ENCODE measurements around the gene USE1.

- TF ChIP-seq SREBF2 (CRISPR knock-in tag; IDR thresholded peaks at IDR 0.05) (no peak), E2F8 (IDR thresholded peaks at IDR 0.05; ENCODE audit: low read depth, partially characterized antibody) (no peak)
Measured at GRCh38 chr19:17259934-17260333, 44.8 kb downstream of the USE1 start.

All from K562 (cell line).